ENCODE measurements around the gene GPC6.

- no peak for TF ChIP-seq CTCF (IDR thresholded peaks at IDR 0.05; ENCODE audit: low read length)
- TF ChIP-seq EZH2 (IDR thresholded peaks at IDR 0.05; ENCODE audit: borderline replicate concordance, low read length): no peak
Measured at GRCh38 chr13:93751117-93751516, 524.5 kb downstream of the GPC6 start.

All from OCI-LY1 (cell line).